ENCODE data around the gene ZNF385D.

The ZNF385D gene

DNA sequence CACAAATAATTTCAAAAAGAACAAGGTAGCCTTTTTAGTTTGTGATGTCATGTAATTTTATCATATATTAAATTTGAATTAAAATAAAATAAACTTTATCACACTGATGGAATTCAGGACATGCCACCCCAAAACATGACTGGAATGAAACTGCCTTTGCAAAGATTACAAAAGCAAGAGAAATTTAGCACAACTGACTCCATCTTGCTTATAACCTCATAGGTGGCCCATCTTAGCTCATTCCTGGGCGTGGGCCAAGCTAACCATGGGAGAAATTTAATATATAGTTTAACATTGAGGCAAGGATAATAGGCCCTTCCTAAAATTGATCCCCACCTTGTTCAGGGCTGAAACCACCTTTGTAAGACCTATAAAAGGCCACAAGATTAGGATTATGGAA is 235.6 kb downstream of the ZNF385D start:
- H3K27me3 ChIP-seq (replicated peaks; ENCODE audit: control insufficient read depth, insufficient read depth, low read length) = no peaks in the 10 kb centered on the region
- no peaks in the 10 kb centered on the region for H3K36me3 ChIP-seq (ENCODE audit: control insufficient read depth, insufficient read depth, low read length)
- DNase-seq (ENCODE audit: extremely low read depth, insufficient read length) = no peak
- no peak overlapping the region for H3K4me3 ChIP-seq (replicated peaks; ENCODE audit: low read depth, low read length)
- TF ChIP-seq, protein P1, sequence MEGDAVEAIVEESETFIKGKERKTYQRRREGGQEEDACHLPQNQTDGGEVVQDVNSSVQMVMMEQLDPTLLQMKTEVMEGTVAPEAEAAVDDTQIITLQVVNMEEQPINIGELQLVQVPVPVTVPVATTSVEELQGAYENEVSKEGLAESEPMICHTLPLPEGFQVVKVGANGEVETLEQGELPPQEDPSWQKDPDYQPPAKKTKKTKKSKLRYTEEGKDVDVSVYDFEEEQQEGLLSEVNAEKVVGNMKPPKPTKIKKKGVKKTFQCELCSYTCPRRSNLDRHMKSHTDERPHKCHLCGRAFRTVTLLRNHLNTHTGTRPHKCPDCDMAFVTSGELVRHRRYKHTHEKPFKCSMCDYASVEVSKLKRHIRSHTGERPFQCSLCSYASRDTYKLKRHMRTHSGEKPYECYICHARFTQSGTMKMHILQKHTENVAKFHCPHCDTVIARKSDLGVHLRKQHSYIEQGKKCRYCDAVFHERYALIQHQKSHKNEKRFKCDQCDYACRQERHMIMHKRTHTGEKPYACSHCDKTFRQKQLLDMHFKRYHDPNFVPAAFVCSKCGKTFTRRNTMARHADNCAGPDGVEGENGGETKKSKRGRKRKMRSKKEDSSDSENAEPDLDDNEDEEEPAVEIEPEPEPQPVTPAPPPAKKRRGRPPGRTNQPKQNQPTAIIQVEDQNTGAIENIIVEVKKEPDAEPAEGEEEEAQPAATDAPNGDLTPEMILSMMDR (IDR thresholded peaks at IDR 0.05; ENCODE audit: insufficient read depth, low read length, poor library complexity, severe bottlenecking) = no peak

DNA sequence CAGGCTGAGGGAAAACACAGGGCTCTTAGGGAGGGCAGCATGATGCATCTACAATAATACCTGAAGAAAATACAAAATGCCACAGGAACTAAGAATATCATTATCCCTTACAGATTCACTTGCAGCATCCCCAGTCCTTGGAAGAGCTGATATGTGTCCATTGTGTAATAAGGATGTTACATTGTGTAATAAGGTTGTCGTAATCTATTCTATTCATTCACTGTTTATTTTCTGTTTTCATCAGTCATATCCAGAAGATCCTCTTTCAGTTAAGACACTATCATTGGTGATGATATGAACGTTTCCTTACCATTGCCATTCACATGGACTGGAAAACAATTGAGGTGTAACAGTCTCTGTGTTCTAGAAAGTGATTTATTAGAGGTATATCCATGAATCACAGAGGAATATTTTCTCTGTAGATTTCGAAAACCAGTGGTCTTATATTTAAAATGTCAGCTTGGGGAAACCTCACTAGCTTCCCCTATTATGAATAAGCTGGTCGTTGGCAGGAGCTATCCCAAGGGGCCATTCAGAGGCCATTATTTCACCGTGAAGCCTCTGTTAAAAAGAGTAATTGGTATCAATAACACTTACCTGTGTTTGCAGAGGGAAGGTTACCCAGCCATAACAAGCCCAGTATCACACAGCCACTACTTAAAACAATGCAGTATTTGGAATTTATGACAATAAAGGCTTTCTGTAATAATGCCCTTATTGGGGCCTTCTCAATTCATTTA is 241.1 kb downstream of the ZNF385D start:
- no peak overlapping the region for H3K4me3 ChIP-seq (replicated peaks; ENCODE audit: low read depth, low read length)
- TF ChIP-seq, protein P1 (IDR thresholded peaks at IDR 0.05; ENCODE audit: insufficient read depth, low read length, poor library complexity, severe bottlenecking) = no peak
- DNase-seq (ENCODE audit: extremely low read depth, insufficient read length) = no peak
- H3K36me3 ChIP-seq (ENCODE audit: control insufficient read depth, insufficient read depth, low read length) = no peaks in the 10 kb centered on the region
- no peaks in the 10 kb centered on the region for H3K27me3 ChIP-seq (replicated peaks; ENCODE audit: control insufficient read depth, insufficient read depth, low read length)

DNA sequence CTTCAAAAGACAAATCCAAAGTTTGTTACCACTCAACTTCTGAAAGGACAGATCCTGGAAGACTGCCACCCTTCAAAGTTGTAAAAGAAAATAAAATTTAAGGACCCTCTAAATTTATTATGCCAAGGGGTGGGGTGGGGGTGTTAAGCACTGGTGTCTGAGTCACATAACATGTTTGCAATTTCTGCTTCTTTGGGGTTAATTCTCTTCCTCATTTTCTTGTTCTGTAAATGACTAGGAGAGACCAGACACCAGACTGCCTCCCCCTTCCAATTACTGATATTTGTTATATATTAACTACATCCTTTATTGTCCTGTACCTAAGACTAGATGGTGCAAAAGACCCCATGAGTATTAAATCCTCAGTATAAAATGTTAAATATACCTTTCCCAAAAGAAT is 242.8 kb downstream of the ZNF385D start:
- DNase-seq (ENCODE audit: extremely low read depth, insufficient read length) = no peak
- no peaks in the 10 kb centered on the region for H3K27me3 ChIP-seq (replicated peaks; ENCODE audit: control insufficient read depth, insufficient read depth, low read length)
- no peak overlapping the region for H3K4me3 ChIP-seq (replicated peaks; ENCODE audit: low read depth, low read length)
- TF ChIP-seq, protein P1 (IDR thresholded peaks at IDR 0.05; ENCODE audit: insufficient read depth, low read length, poor library complexity, severe bottlenecking) = no peak
- H3K36me3 ChIP-seq (ENCODE audit: control insufficient read depth, insufficient read depth, low read length) = no peaks in the 10 kb centered on the region

DNA sequence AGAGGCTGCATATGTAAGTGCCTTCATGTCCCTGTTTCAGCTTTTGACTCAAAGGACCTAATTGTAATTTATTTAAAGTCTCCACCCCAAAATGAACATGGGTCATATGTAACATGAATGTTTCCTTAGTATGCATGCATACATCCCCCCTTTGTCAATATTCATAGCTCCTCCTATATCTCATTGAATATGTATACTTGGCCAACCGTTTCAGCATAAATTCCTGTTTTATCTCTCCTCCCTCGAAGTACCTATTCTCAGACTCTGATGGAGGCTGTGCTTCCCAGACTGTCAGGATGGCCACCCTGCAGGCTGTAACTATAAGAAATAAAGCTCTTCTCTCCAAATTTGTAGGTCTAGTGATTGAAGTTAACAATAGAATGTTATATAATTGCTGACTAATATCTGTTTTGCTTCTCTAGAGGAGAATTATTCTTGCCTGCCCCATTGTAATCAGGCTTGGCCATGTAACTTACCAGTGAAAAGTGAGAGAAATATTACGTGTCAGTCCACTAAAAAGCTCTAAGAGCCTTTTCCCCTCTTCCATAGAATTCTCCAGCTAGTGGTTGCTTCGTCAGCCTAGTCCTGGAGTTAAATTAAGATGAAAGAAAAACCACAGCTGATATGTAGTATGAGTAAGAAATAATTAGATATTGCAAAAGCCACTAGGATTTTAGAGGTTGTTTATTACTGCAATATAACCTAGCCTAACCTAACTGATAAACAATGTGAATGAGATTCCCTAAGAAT is 245.1 kb downstream of the ZNF385D start:
- TF ChIP-seq, protein P1 (IDR thresholded peaks at IDR 0.05; ENCODE audit: insufficient read depth, low read length, poor library complexity, severe bottlenecking) = no peak
- no peaks in the 10 kb centered on the region for H3K27me3 ChIP-seq (replicated peaks; ENCODE audit: control insufficient read depth, insufficient read depth, low read length)
- no peaks in the 10 kb centered on the region for H3K36me3 ChIP-seq (ENCODE audit: control insufficient read depth, insufficient read depth, low read length)
- no peak overlapping the region for H3K4me3 ChIP-seq (replicated peaks; ENCODE audit: low read depth, low read length)
- no peak for DNase-seq (ENCODE audit: extremely low read depth, insufficient read length)

DNA sequence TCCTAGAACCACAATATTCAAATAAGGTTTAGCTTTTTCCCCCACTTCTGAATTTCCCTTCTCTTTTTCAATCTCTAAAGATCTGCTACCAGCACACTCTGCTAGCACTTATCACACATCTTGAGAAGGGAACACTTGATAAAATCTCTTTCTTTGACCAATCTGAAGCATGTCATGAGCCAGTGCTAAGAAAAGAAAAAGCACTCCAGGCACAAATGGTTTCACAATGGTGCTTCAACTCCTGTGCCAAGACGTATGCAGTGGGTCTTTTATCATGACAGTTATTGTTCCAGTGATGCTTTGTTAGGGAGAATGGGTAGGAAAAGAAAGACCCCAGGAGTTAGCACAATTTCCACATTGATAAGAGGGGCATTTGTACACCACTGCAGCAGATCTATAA is 248.4 kb downstream of the ZNF385D start:
- DNase-seq (ENCODE audit: extremely low read depth, insufficient read length) = no peak
- no peak overlapping the region for H3K4me3 ChIP-seq (replicated peaks; ENCODE audit: low read depth, low read length)
- H3K36me3 ChIP-seq (ENCODE audit: control insufficient read depth, insufficient read depth, low read length) = no peaks in the 10 kb centered on the region
- TF ChIP-seq, protein P1 (IDR thresholded peaks at IDR 0.05; ENCODE audit: insufficient read depth, low read length, poor library complexity, severe bottlenecking) = no peak
- no peaks in the 10 kb centered on the region for H3K27me3 ChIP-seq (replicated peaks; ENCODE audit: control insufficient read depth, insufficient read depth, low read length)

All from GM06990 (cell line).